Endothelial cell of umbilical vein (primary cell): ENCODE measurements around the gene FGA.

Source experiments
- EZH2 ChIP-seq: IDR thresholded peaks from 2 replicates; pipeline ENCODE4 v1.6.1; 2012; ENCODE audit warnings: borderline replicate concordance, low read depth, mild to moderate bottlenecking, moderate library complexity, low read length, inconsistent platforms; ENCODE audit not compliant: severe bottlenecking
- GATA2 ChIP-seq: IDR thresholded peaks from 2 replicates; pipeline ENCODE4 v1.7.0; 2011; ENCODE audit warnings: low read depth, mild to moderate bottlenecking, moderate library complexity, mixed read lengths, low read length; ENCODE audit not compliant: insufficient read length, insufficient read depth
- JUN ChIP-seq: IDR thresholded peaks from 2 replicates; pipeline ENCODE4 v1.6.1; 2011; ENCODE audit warnings: borderline replicate concordance, low read depth; ENCODE audit not compliant: insufficient read length, insufficient read depth
- POLR2A ChIP-seq: IDR thresholded peaks from 2 replicates; pipeline ENCODE4 v1.6.1; 2012; ENCODE audit warnings: low read depth, mild to moderate bottlenecking, control low read depth, low read length
- POLR2AphosphoS5 ChIP-seq: IDR thresholded peaks from 2 replicates; pipeline ENCODE4 v1.6.1; 2012; ENCODE audit warnings: low read depth, mild to moderate bottlenecking, control low read depth, low read length, moderate library complexity; ENCODE audit not compliant: insufficient read depth
- TF ChIP-seq, protein P1 (sequence below), 2 donors: IDR thresholded peaks; 1 replicate in 1 of 2; 2 replicates in 1 of 2; pipeline ENCODE4 v1.5.1; 2011; ENCODE audit warnings: low read length in 2 of 2, mild to moderate bottlenecking in 2 of 2, moderate library complexity in 2 of 2, control low read depth in 1 of 2, inconsistent platforms in 1 of 2, low read depth in 1 of 2; ENCODE audit not compliant: insufficient read depth in 1 of 2; ENCODE audit errors: extremely low read depth in 1 of 2
- TF ChIP-seq, protein P2 (sequence below): IDR thresholded peaks from 2 replicates; pipeline ENCODE4 v1.6.1; 2011; ENCODE audit not compliant: insufficient read depth, insufficient read length

DNA sequence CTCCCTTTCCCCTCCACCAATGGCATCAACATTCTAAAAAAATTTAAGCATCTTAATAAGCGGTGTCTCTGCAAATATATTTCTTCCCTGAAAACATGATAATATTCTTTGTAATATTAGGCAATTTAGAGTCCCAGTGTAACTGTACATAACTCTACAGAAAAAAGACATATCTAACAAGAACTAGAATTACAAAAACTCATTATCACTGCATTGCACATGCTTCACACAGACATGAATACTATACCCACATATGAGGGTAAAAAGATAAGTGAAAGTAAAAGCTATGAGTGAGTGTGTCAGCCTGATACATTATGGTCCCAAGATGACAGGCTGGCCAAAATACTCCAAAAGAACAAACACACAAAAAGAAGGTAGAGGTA, 30.1 kb downstream of the FGA start:
- TF ChIP-seq POLR2A = no peak
- TF ChIP-seq, protein P1, sequence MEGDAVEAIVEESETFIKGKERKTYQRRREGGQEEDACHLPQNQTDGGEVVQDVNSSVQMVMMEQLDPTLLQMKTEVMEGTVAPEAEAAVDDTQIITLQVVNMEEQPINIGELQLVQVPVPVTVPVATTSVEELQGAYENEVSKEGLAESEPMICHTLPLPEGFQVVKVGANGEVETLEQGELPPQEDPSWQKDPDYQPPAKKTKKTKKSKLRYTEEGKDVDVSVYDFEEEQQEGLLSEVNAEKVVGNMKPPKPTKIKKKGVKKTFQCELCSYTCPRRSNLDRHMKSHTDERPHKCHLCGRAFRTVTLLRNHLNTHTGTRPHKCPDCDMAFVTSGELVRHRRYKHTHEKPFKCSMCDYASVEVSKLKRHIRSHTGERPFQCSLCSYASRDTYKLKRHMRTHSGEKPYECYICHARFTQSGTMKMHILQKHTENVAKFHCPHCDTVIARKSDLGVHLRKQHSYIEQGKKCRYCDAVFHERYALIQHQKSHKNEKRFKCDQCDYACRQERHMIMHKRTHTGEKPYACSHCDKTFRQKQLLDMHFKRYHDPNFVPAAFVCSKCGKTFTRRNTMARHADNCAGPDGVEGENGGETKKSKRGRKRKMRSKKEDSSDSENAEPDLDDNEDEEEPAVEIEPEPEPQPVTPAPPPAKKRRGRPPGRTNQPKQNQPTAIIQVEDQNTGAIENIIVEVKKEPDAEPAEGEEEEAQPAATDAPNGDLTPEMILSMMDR (IDR thresholded peaks at IDR 0.05; ENCODE audit: extremely low read depth in 1 of 2, insufficient read depth in 1 of 2, low read depth in 1 of 2, low read length in 2 of 2) = no peak
- TF ChIP-seq, protein P2, sequence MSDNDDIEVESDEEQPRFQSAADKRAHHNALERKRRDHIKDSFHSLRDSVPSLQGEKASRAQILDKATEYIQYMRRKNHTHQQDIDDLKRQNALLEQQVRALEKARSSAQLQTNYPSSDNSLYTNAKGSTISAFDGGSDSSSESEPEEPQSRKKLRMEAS = no peak
- TF ChIP-seq GATA2 = no peak
- no peak for TF ChIP-seq POLR2AphosphoS5
- TF ChIP-seq EZH2 = no peak
- TF ChIP-seq JUN = no peak
